Erythroblast (primary cell): ENCODE measurements around the gene CD58.

Experiments
- GATA1 ChIP-seq: IDR thresholded peaks from 2 replicates; pipeline ENCODE4 v1.6.1; 2011; ENCODE audit warnings: low read depth, mild to moderate bottlenecking, control low read depth, low read length, moderate library complexity
- POLR2A ChIP-seq: IDR thresholded peaks from 2 replicates; pipeline ENCODE4 v1.6.1; 2011; ENCODE audit warnings: mild to moderate bottlenecking, low read length

DNA sequence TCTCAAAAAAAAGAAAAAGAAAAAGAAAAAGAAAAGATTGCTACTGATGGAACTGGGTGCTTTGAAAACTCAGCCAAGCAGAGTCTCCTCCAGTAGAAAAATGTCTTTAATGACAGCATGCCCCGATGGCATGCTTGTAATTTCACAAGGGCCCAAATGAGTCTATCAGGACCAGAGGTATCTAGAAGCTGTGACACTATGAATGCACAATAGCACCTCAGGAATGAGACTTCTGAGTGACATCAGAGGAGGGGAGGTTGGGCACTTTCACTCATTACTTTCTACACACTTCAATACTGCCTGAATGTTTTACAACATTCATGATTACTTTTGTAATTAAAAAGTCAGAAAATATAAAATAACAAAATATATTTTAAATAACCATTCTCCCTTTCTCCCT lies 15.1 kb upstream of the CD58 start:
- TF ChIP-seq POLR2A, result no peak
- no peak for TF ChIP-seq GATA1
